ENCODE results near the gene SAMD13.

- TF ChIP-seq CTCF (IDR thresholded peaks at IDR 0.05; ENCODE audit: insufficient read depth, low read depth, low read length): no peak
- no peak for TF ChIP-seq EZH2 (IDR thresholded peaks at IDR 0.05; ENCODE audit: insufficient read depth, low read length)
These were observed 9.8 kb downstream of the SAMD13 start for GRCh38 chr1:84311296-84311695.
